HepG2 (cell line): ENCODE measurements around the gene CDC20. TPM values are rescaled to one million over a fixed set of nuclear protein-coding genes. Genes with fewer than 3 reads are reported as not detected.

Experiments used
- BHLHE40 ChIP-seq: IDR thresholded peaks from 2 replicates; pipeline ENCODE4 v1.6.1; 2011; ENCODE audit warnings: low read length, improper control_type of control experiment
- DMAP1 ChIP-seq: IDR thresholded peaks from 2 replicates; pipeline ENCODE4 v1.6.1; 2016
- KDM4B ChIP-seq: sonication (generic); formaldehyde crosslinking; IDR thresholded peaks from 2 replicates; pipeline ENCODE4 v1.4.0; 2020; ENCODE audit warnings: missing genetic modification reagents
- NR1H2 ChIP-seq: sonication (generic); formaldehyde crosslinking; IDR thresholded peaks from 2 replicates; pipeline ENCODE4 v1.8.1; 2022; ENCODE audit warnings: low read depth, missing genetic modification reagents, borderline replicate concordance
- RBFOX2 ChIP-seq: fragments of 200-400 bp; formaldehyde crosslinking; IDR thresholded peaks from 2 replicates; pipeline ENCODE4 v1.6.1; 2017; ENCODE audit warnings: low read depth, mild to moderate bottlenecking, low read length
- TAF1 ChIP-seq: sonication (generic); formaldehyde crosslinking; IDR thresholded peaks from 2 replicates; pipeline ENCODE4 v1.4.0; 2020; ENCODE audit warnings: missing genetic modification reagents
- ZNF317 ChIP-seq: sonication (generic); formaldehyde crosslinking; IDR thresholded peaks from 2 replicates; pipeline ENCODE4 v1.5.0; 2020; ENCODE audit warnings: mild to moderate bottlenecking, missing genetic modification reagents
- ZNF350 ChIP-seq: sonication (generic); formaldehyde crosslinking; IDR thresholded peaks from 2 replicates; pipeline ENCODE4 v1.4.0; 2020; ENCODE audit warnings: mild to moderate bottlenecking, low read depth, missing genetic modification reagents, borderline replicate concordance
- ZNF367 ChIP-seq: sonication (generic); formaldehyde crosslinking; IDR thresholded peaks from 2 replicates; pipeline ENCODE4 v1.4.0; 2020; ENCODE audit warnings: missing genetic modification reagents, borderline replicate concordance
- ZNF790 ChIP-seq: sonication (generic); formaldehyde crosslinking; IDR thresholded peaks from 2 replicates; pipeline ENCODE4 v1.8.0; 2022; ENCODE audit warnings: missing genetic modification reagents, mild to moderate bottlenecking, borderline replicate concordance
- ZNF816 ChIP-seq: sonication (generic); formaldehyde crosslinking; IDR thresholded peaks from 2 replicates; pipeline ENCODE4 v1.8.0; 2022; ENCODE audit warnings: missing genetic modification reagents, mild to moderate bottlenecking, borderline replicate concordance
- polyA plus RNA-seq, 8 experiments: library from polyadenylated mRNA; depleted of rRNA in 3 of 8; stranded (reverse) in 7 of 8; unstranded in 1 of 8; fragments of >200 nt; fragmentation: Illumina TruSeq in 4 of 8; extraction: Trizol in 4 of 8; gene quantifications; 2 replicates each; pipeline versions ENCODE4 v1.2.1 to v1.2.3, GENCODE V29; 2011 to 2016; ENCODE audit warnings: low read depth in 4 of 8, missing spikeins in 1 of 8, mixed read lengths in 1 of 8; ENCODE audit not compliant: insufficient read depth in 1 of 8
- total RNA-seq, 5 experiments: library from RNA; depleted of rRNA; stranded (reverse); fragments of >200 nt; fragmentation: Illumina TruSeq; extraction: Trizol; gene quantifications; 2 replicates each; pipeline ENCODE4 v1.2.3, GENCODE V29; 2016; ENCODE audit warnings: low read depth in 1 of 5
- TF ChIP-seq, protein P1 (sequence below): IDR thresholded peaks from 2 replicates; pipeline ENCODE4 v1.4.0; 2020; ENCODE audit warnings: mild to moderate bottlenecking, missing genetic modification reagents
- TF ChIP-seq, protein P2 (sequence below): sonication (generic); formaldehyde crosslinking; IDR thresholded peaks from 2 replicates; pipeline ENCODE4 v1.5.0; 2020; ENCODE audit warnings: mild to moderate bottlenecking, missing genetic modification reagents
- TF ChIP-seq, protein P3 (sequence below): sonication (generic); formaldehyde crosslinking; IDR thresholded peaks from 2 replicates; pipeline ENCODE4 v1.4.0; 2020; ENCODE audit warnings: missing genetic modification reagents
- TF ChIP-seq, protein P4 (sequence below): sonication (generic); formaldehyde crosslinking; IDR thresholded peaks from 2 replicates; pipeline ENCODE4 v1.8.1; 2023; ENCODE audit warnings: mild to moderate bottlenecking, moderate library complexity, missing genetic modification reagents

CDC20 gene
- total and polyA plus RNA-seq, 2 of the 13 experiments (the other 11 are each of a cell fraction or from before 2014, with no cell fraction given) = 57.9 to 90.0 TPM

- peak; percentile 78; the same call in 1 of the 2 replicates for TF ChIP-seq ZNF816 (CRISPR knock-in tag)
- TF ChIP-seq ZNF317 (CRISPR knock-in tag) = no peak
- peak; percentile 91 for TF ChIP-seq RBFOX2
- TF ChIP-seq KDM4B (CRISPR knock-in tag) = peak; percentile 58; the same call in 1 of the 2 replicates
- 0 out of 2 replicates have a peak, but pooled peaks have one; percentile 15 for TF ChIP-seq NR1H2 (CRISPR knock-in tag)
- peak; percentile 31 for TF ChIP-seq ZNF350 (CRISPR knock-in tag)
- peak; percentile 25; the same call in 1 of the 2 replicates for TF ChIP-seq BHLHE40
- TF ChIP-seq, protein P1, sequence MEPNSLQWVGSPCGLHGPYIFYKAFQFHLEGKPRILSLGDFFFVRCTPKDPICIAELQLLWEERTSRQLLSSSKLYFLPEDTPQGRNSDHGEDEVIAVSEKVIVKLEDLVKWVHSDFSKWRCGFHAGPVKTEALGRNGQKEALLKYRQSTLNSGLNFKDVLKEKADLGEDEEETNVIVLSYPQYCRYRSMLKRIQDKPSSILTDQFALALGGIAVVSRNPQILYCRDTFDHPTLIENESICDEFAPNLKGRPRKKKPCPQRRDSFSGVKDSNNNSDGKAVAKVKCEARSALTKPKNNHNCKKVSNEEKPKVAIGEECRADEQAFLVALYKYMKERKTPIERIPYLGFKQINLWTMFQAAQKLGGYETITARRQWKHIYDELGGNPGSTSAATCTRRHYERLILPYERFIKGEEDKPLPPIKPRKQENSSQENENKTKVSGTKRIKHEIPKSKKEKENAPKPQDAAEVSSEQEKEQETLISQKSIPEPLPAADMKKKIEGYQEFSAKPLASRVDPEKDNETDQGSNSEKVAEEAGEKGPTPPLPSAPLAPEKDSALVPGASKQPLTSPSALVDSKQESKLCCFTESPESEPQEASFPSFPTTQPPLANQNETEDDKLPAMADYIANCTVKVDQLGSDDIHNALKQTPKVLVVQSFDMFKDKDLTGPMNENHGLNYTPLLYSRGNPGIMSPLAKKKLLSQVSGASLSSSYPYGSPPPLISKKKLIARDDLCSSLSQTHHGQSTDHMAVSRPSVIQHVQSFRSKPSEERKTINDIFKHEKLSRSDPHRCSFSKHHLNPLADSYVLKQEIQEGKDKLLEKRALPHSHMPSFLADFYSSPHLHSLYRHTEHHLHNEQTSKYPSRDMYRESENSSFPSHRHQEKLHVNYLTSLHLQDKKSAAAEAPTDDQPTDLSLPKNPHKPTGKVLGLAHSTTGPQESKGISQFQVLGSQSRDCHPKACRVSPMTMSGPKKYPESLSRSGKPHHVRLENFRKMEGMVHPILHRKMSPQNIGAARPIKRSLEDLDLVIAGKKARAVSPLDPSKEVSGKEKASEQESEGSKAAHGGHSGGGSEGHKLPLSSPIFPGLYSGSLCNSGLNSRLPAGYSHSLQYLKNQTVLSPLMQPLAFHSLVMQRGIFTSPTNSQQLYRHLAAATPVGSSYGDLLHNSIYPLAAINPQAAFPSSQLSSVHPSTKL (CRISPR knock-in tag) = peak; percentile 21; the same call in 1 of the 2 replicates
- peak; percentile 67 for TF ChIP-seq TAF1 (CRISPR knock-in tag)
- TF ChIP-seq, protein P2, sequence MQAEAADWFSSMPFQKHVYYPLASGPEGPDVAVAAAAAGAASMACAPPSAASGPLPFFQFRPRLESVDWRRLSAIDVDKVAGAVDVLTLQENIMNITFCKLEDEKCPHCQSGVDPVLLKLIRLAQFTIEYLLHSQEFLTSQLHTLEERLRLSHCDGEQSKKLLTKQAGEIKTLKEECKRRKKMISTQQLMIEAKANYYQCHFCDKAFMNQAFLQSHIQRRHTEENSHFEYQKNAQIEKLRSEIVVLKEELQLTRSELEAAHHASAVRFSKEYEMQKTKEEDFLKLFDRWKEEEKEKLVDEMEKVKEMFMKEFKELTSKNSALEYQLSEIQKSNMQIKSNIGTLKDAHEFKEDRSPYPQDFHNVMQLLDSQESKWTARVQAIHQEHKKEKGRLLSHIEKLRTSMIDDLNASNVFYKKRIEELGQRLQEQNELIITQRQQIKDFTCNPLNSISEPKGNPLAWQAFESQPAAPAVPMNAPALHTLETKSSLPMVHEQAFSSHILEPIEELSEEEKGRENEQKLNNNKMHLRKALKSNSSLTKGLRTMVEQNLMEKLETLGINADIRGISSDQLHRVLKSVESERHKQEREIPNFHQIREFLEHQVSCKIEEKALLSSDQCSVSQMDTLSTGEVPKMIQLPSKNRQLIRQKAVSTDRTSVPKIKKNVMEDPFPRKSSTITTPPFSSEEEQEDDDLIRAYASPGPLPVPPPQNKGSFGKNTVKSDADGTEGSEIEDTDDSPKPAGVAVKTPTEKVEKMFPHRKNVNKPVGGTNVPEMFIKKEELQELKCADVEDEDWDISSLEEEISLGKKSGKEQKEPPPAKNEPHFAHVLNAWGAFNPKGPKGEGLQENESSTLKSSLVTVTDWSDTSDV = peak; percentile 15; the same call in 1 of the 2 replicates
- 0 out of 2 replicates have a peak, but pooled peaks have one; percentile 74 for TF ChIP-seq ZNF367 (CRISPR knock-in tag)
- TF ChIP-seq, protein P3, sequence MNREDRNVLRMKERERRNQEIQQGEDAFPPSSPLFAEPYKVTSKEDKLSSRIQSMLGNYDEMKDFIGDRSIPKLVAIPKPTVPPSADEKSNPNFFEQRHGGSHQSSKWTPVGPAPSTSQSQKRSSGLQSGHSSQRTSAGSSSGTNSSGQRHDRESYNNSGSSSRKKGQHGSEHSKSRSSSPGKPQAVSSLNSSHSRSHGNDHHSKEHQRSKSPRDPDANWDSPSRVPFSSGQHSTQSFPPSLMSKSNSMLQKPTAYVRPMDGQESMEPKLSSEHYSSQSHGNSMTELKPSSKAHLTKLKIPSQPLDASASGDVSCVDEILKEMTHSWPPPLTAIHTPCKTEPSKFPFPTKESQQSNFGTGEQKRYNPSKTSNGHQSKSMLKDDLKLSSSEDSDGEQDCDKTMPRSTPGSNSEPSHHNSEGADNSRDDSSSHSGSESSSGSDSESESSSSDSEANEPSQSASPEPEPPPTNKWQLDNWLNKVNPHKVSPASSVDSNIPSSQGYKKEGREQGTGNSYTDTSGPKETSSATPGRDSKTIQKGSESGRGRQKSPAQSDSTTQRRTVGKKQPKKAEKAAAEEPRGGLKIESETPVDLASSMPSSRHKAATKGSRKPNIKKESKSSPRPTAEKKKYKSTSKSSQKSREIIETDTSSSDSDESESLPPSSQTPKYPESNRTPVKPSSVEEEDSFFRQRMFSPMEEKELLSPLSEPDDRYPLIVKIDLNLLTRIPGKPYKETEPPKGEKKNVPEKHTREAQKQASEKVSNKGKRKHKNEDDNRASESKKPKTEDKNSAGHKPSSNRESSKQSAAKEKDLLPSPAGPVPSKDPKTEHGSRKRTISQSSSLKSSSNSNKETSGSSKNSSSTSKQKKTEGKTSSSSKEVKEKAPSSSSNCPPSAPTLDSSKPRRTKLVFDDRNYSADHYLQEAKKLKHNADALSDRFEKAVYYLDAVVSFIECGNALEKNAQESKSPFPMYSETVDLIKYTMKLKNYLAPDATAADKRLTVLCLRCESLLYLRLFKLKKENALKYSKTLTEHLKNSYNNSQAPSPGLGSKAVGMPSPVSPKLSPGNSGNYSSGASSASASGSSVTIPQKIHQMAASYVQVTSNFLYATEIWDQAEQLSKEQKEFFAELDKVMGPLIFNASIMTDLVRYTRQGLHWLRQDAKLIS = no peak
- TF ChIP-seq, protein P4, sequence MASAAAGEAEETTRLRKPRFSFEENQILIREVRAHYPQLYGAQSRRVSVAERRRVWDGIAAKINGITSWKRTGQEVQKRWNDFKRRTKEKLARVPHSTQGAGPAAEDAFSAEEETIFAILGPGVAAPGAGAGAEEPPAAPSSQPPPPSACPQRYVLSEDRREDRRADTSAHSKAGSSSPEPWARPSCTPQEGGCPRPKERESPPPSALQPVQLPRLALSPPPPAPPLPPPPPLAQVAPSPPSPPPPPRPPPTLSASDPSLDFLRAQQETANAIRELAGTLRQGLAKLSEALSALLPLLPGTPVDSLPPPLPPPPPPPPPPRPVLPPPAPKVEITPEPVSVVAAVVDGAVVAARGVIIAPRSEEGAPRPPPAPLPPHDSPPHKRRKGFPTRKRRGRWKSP (CRISPR knock-in tag) = peak; percentile 75; the same call in 1 of the 2 replicates
- TF ChIP-seq ZNF790 (CRISPR knock-in tag) = peak; percentile 41; the same call in 1 of the 2 replicates
- peak; percentile 93 for TF ChIP-seq DMAP1 (CRISPR knock-in tag)
Observed at GRCh38 chr1:43348809-43349593, 9.8 kb upstream of the CDC20 start (continued).
